Esophagus squamous epithelium (tissue), 4 donors: Measurements from ENCODE around the gene SUSD1.

ENCODE experiments used
- POLR2A ChIP-seq, 4 donors: fragments of 450-650 bp; IDR thresholded peaks; one replicate each; pipeline ENCODE4 v1.6.1; 2017; ENCODE audit warnings: antibody characterized with exemption in 4 of 4, mild to moderate bottlenecking in 4 of 4, moderate library complexity in 3 of 4
- TF ChIP-seq, protein P1 (sequence below), 6 experiments: fragments of 450-650 bp in 4 of 6; fragments of 200-600 bp in 2 of 6; sonication (generic) in 2 of 6; IDR thresholded peaks; one replicate each; pipeline ENCODE4 v1.5.1; 2016 to 2019; ENCODE audit warnings: antibody characterized with exemption in 6 of 6, mild to moderate bottlenecking in 4 of 6, moderate library complexity in 4 of 6

- TF ChIP-seq, protein P1, sequence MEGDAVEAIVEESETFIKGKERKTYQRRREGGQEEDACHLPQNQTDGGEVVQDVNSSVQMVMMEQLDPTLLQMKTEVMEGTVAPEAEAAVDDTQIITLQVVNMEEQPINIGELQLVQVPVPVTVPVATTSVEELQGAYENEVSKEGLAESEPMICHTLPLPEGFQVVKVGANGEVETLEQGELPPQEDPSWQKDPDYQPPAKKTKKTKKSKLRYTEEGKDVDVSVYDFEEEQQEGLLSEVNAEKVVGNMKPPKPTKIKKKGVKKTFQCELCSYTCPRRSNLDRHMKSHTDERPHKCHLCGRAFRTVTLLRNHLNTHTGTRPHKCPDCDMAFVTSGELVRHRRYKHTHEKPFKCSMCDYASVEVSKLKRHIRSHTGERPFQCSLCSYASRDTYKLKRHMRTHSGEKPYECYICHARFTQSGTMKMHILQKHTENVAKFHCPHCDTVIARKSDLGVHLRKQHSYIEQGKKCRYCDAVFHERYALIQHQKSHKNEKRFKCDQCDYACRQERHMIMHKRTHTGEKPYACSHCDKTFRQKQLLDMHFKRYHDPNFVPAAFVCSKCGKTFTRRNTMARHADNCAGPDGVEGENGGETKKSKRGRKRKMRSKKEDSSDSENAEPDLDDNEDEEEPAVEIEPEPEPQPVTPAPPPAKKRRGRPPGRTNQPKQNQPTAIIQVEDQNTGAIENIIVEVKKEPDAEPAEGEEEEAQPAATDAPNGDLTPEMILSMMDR (IDR thresholded peaks at IDR 0.05) = no peak
- TF ChIP-seq POLR2A (IDR thresholded peaks at IDR 0.05) = no peak
Observed at GRCh38 chr9:112168197-112168596, 6.9 kb downstream of the SUSD1 start.
